Femur (tissue), 1 donor: ENCODE measurements around the gene TLE4.

ENCODE experiments used
- DNase-seq: peaks from one replicate; pipeline ENCODE4 v3.0.0-alpha.2; 2017

The TLE4 gene

GRCh38 chr9:79572032-79572607, 355 bp downstream of the TLE4 start:
- no peak for DNase-seq

- DNase-seq: peak; percentile 65
Observed at GRCh38 chr9:79572608-79573411, 1.0 kb downstream of the TLE4 start.

GRCh38 chr9:79573412-79573923, 1.7 kb downstream of the TLE4 start:
- peak; percentile 50 for DNase-seq

- DNase-seq: no peak
Observed at GRCh38 chr9:79574136-79574535, 2.4 kb downstream of the TLE4 start.

GRCh38 chr9:79574781-79575180, 3.0 kb downstream of the TLE4 start:
- DNase-seq: no peak

- no peak for DNase-seq
Observed at GRCh38 chr9:79575547-79575946, 3.8 kb downstream of the TLE4 start.

- no peak for DNase-seq
Observed at GRCh38 chr9:79577969-79578723, 6.4 kb downstream of the TLE4 start.

- no peak for DNase-seq
Observed at GRCh38 chr9:79578891-79579290, 7.1 kb downstream of the TLE4 start.

- DNase-seq: no peak
Observed at GRCh38 chr9:79579624-79580023, 7.9 kb downstream of the TLE4 start.

GRCh38 chr9:79580055-79580454, 8.3 kb downstream of the TLE4 start:
- DNase-seq: no peak

GRCh38 chr9:79581388-79581787, 9.6 kb downstream of the TLE4 start:
- DNase-seq: no peak

- DNase-seq: no peak
Observed at GRCh38 chr9:79581794-79582193, 10.0 kb downstream of the TLE4 start.

- DNase-seq: peak; percentile 58
Observed at GRCh38 chr9:79583952-79584654, 12.3 kb downstream of the TLE4 start.

GRCh38 chr9:79584655-79584982, 12.9 kb downstream of the TLE4 start:
- DNase-seq: no peak

- DNase-seq: no peak
Observed at GRCh38 chr9:79588488-79589223, 16.9 kb downstream of the TLE4 start.

- DNase-seq: no peak
Observed at GRCh38 chr9:79591458-79591857, 19.7 kb downstream of the TLE4 start.

GRCh38 chr9:79592726-79593493, 21.1 kb downstream of the TLE4 start:
- no peak for DNase-seq

GRCh38 chr9:79598562-79599345, 27.0 kb downstream of the TLE4 start:
- DNase-seq: no peak

GRCh38 chr9:79600466-79600865, 28.7 kb downstream of the TLE4 start:
- DNase-seq: no peak

- no peak for DNase-seq
Observed at GRCh38 chr9:79603222-79603920, 31.6 kb downstream of the TLE4 start.
